ENCODE results near the gene TTLL6.

DNA sequence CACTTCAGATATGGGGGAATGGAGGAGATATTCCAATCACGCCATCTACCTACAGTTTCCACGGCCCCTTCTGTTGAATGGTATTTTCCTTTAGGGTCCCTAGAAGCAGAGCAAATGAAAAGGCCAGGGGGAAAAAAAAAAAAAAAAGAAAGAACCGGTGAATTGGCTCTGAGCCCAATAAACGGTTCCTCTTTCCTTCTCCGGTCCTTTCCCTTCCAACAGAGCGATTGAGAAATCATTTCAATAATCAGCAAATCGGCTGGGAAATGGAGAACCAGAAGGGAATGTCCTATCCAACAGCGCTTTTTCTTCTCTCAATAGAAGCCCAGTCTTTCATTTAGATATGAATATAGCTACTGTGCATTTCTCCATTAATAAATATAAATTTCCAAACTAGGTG, 61.7 kb downstream of the TTLL6 start:
- TF ChIP-seq, protein P1, sequence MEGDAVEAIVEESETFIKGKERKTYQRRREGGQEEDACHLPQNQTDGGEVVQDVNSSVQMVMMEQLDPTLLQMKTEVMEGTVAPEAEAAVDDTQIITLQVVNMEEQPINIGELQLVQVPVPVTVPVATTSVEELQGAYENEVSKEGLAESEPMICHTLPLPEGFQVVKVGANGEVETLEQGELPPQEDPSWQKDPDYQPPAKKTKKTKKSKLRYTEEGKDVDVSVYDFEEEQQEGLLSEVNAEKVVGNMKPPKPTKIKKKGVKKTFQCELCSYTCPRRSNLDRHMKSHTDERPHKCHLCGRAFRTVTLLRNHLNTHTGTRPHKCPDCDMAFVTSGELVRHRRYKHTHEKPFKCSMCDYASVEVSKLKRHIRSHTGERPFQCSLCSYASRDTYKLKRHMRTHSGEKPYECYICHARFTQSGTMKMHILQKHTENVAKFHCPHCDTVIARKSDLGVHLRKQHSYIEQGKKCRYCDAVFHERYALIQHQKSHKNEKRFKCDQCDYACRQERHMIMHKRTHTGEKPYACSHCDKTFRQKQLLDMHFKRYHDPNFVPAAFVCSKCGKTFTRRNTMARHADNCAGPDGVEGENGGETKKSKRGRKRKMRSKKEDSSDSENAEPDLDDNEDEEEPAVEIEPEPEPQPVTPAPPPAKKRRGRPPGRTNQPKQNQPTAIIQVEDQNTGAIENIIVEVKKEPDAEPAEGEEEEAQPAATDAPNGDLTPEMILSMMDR (IDR thresholded peaks at IDR 0.05; ENCODE audit: control extremely low read depth in 1 of 3, insufficient read depth in 1 of 3, low read depth in 1 of 3, low read length in 3 of 3), result no peak
- TF ChIP-seq ASH2L (IDR thresholded peaks at IDR 0.05; ENCODE audit: low read length), result no peak
- no peak for TF ChIP-seq HDAC2 (IDR thresholded peaks at IDR 0.05; ENCODE audit: borderline replicate concordance in 1 of 2, low read depth in 2 of 2, low read length in 2 of 2)
- no peak for TF ChIP-seq EZH2 (IDR thresholded peaks at IDR 0.05; ENCODE audit: low read depth, low read length, severe bottlenecking)
- no peak for TF ChIP-seq SP4 (IDR thresholded peaks at IDR 0.05; ENCODE audit: low read length)
- TF ChIP-seq YY1 (IDR thresholded peaks at IDR 0.05; ENCODE audit: low read depth, low read length), result no peak
- no peak for TF ChIP-seq HDAC6 (IDR thresholded peaks at IDR 0.05; ENCODE audit: low read depth, low read length)
- no peak for TF ChIP-seq POLR2AphosphoS5 (IDR thresholded peaks at IDR 0.05; ENCODE audit: low read depth, low read length)
- TF ChIP-seq EP300 (IDR thresholded peaks at IDR 0.05; ENCODE audit: borderline replicate concordance in 1 of 2, low read depth in 2 of 2, low read length in 2 of 2), result no peak
